Measurements from ENCODE around the gene TRMT1L.

The TRMT1L gene

DNA sequence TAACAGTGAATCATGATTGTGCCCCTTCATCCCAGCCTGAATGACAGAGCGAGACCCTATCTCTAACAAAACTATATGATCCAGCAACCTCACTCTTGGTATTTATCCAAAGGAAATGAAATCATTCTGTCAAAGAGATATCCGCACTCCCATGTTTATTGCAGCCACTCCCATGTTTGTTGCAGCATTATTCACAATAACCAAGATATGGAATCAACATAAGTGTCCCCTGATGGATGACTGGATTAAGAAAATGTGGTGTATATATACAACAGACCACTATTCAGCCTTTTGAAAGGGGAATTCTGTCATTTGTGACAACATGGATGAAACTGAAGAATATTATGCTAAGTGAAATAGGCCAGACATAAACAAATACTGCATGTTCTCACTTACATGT is 44.4 kb downstream of the TRMT1L start:
- no peak for DNase-seq (ENCODE audit: low read depth in 2 of 2)

DNA sequence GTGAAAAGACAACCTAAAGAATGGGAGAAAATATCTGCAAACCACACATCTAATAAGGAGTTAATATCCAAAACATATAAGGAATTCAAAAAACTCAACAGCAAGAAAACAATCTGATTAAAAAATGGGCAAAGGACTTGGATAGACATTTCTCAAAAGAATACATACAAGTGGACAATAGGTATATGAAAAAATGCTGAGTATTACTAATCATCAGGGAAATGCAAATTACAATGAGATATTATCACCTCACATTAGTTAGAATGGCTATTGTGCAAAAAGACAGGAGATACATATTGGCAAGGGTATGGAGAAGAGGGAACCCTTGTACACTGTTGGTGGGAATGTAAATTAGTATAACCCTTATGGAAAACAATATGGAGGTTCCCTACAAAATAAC is 44.9 kb downstream of the TRMT1L start:
- DNase-seq (ENCODE audit: low read depth in 2 of 2) = no peak

- no peak for DNase-seq (ENCODE audit: low read depth in 2 of 2)
Observed at GRCh38 chr1:185110145-185110544, 46.6 kb downstream of the TRMT1L start.

GRCh38 chr1:185108321-185108720 is 48.4 kb downstream of the TRMT1L start:
- DNase-seq (ENCODE audit: low read depth in 2 of 2) = no peak

DNA sequence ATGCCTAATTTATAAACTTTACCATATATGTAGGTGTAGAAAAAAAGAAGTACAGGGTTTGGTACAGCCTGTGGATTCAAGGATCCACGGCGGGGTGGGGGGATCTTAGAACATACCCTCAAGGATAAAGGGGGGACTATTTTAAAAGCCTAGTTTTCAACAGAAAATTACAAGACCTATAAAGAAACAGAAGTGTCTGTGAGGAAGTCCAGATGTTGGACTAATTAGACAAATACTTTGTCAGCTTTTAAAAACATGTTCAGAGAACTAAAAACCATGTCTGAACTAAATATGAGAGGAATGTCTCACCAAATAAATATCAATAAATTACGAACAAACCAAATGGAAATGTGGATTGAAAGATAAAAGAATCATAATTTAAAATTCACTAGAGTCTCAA is 51.6 kb downstream of the TRMT1L start:
- no peak for DNase-seq (ENCODE audit: low read depth in 2 of 2)

DNA sequence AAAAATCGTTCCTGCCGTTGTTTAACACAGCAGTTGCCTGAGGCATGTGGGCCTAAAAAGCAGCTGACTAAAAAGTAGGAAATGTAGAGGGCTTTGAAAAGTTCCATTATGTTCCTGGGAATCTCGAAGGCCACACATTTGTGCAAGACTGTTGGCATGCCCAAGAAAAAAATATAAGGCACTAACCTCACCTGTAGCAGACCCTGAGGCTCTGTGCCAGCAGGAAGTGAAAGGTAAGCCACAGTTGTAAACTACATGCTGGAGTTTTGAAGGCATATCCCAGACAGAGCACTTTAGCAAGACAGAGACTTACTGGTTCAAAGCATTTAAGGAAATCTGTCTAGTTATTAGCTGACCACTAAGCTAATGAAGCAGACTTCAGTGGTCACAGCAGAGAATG is 52.7 kb downstream of the TRMT1L start:
- DNase-seq (ENCODE audit: low read depth in 2 of 2) = no peak

- no peak for DNase-seq (ENCODE audit: low read depth in 2 of 2)
Observed at GRCh38 chr1:185096531-185096930, 60.2 kb downstream of the TRMT1L start.

DNA sequence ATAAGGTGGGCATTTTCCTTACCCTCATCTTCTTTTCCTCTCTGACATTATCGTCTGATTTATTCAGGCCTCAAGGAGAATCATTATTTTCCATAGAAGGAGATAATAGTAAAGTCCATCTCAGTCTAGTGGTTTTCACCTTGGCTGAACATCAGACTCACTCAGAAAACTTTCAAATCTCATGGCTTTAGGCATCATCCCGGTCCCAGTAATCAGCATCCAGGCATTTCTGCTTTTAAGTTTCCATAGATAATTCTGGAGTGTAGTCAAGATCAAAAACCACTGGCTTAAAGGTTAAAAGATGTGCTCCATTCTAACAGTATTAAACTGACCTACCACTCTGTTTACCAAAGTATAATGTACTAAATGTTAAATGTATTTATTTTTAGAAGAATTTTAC is 62.0 kb downstream of the TRMT1L start:
- no peak for DNase-seq (ENCODE audit: low read depth in 2 of 2)

DNA sequence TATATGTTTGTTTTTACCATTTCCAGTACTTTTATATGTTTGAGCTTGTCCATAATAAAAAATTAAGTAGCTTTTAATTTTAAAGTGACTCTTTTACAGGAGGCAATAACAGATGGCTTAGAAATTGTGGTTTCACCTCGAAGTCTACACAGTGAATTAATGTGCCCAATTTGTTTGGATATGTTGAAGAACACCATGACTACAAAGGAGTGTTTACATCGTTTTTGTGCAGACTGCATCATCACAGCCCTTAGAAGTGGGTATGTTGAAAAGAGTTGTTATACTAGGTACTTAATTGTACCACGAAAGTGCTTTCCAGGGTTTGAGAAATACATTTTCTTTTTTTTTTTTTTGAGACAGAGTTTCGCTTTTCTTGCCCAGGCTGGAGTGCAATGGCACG is 65.3 kb downstream of the TRMT1L start:
- DNase-seq (ENCODE audit: low read depth in 2 of 2) = no peak

- no peak for DNase-seq (ENCODE audit: low read depth in 2 of 2)
Observed at GRCh38 chr1:185087746-185088145, 69.0 kb downstream of the TRMT1L start.

GRCh38 chr1:185087101-185087500 is 69.7 kb downstream of the TRMT1L start:
- no peak for DNase-seq (ENCODE audit: low read depth in 2 of 2)

DNA sequence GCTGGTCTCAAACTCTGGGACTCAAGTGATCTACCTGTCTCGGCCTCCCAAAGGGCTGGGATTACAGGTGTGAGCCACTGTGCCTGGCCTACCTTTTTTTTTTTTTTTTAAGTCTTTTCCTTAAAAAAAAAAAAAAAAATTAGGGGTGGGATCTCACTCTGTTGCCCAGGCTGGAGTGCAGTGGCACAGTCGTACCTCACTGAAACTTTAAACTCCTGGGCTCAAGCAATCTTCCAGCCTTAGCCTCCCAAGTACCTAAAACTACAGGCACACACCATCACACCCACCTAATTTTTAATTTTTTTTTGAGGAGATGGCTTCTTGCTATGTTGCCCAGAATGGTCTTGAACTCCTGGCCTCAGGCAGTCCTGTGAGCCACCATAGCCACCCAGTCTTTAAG is 72.9 kb downstream of the TRMT1L start:
- DNase-seq (ENCODE audit: low read depth in 2 of 2) = no peak

DNA sequence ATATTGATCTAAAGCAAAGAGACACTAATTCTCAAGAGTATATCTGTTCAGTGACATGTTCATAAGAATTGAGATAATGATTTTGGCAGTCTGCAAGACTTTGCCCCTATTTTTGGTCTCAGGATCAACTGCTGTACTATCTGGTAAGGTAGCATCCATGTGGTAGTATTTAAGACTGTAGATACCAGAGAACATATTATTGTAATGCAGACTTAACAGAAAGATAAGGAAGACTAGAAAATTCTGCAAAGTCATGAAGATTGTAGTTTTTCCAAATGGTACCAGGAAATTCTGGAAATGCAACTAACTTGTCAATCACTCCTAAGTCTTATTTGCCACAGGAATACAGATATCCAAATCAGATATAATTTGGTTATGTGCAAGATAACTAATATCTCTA is 76.3 kb downstream of the TRMT1L start:
- no peak for DNase-seq (ENCODE audit: low read depth in 2 of 2)

- no peak for DNase-seq (ENCODE audit: low read depth in 2 of 2)
Observed at GRCh38 chr1:185077374-185077773, 79.4 kb downstream of the TRMT1L start.

GRCh38 chr1:185075476-185075875 is 81.3 kb downstream of the TRMT1L start:
- DNase-seq (ENCODE audit: low read depth in 2 of 2) = no peak

GRCh38 chr1:185074307-185074706 is 82.4 kb downstream of the TRMT1L start:
- no peak for DNase-seq (ENCODE audit: low read depth in 2 of 2)

GRCh38 chr1:185073725-185074124 is 83.0 kb downstream of the TRMT1L start:
- DNase-seq (ENCODE audit: low read depth in 2 of 2) = no peak

GRCh38 chr1:185070051-185070450 is 86.7 kb downstream of the TRMT1L start:
- no peak for DNase-seq (ENCODE audit: low read depth in 2 of 2)

DNA sequence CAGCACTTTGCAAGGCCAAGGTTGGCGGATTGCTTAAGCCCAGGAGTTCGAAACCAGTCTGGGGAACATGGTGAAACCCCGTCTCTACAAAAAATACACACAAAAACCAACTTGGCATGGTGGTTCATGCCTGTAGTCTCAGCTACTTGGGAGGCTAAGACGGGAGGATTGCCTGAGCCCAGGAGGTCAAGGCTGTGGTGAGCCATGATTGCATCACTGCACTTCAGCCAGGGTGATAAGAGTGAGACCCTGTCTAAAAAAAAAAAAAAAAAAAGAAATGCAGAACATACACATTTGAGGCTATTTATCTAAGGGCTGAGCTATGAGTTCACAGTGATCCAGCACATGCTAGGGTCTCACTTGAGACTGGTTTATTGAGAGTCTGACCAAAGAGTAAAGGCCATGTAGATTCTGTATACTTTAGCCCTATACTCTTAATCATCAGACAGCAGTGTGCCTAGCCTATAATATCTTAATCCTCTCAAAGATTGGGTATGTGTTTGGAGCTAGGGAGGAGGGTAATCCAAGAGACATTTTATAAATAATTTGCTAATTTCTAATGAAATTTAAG is 87.5 kb downstream of the TRMT1L start:
- no peak for DNase-seq (ENCODE audit: low read depth in 2 of 2)

- no peak for DNase-seq (ENCODE audit: low read depth in 2 of 2)
Observed at GRCh38 chr1:185068341-185068740, 88.4 kb downstream of the TRMT1L start.

All from stimulated activated CD8-positive, alpha-beta memory T cell treated with anti-CD3 and anti-CD28 coated beads, Interleukin-7, amount 100 ng/mL, for 4 hours (primary cell).